Measurements from ENCODE around the gene PSMD8. TPM values are rescaled to one million over a fixed set of nuclear protein-coding genes. Genes with fewer than 3 reads are reported as not detected.
"Not testable (repeated sequence)": the region's sequence is repeated elsewhere in the genome, so short reads cannot be mapped to it uniquely, and the experiment has no call there.

The PSMD8 gene
- 100 to 1,000 TPM; 129 to 136 TPM for total RNA-seq
- long read RNA-seq, transcript PSMD8-208 (6 exons, 771 nt): minor isoform, 7 of 235 reads
- long read RNA-seq, transcript PSMD8-201 (7 exons, 1,553 nt): major isoform, 204 of 235 reads
- long read RNA-seq, partial matches to known transcripts: 19 of 235 reads
- long read RNA-seq, other reads (novel, unspliced or antisense): 5 of 235 reads

GRCh38 chr19:38374332-38375097 is at the start of gene PSMD8:
Gene PSMD8 (plus strand): TSS chr19:38374571. CDS start chr19:38374602, 31 bp downstream.
- intact Hi-C loops (cut with DNase I, micrococcal nuclease): no loop called here
- ATAC-seq: peak; percentile 96
- peak; percentile 99 to 100 for DNase-seq

- intact Hi-C loops (cut with DNase I, micrococcal nuclease): loop anchor here (5.0 to 10.0 kb wide), 2 partner anchors 72 to 84 kb away; partner anchors contain the start of gene PPP1R14A (in 1 of the 2)
- DNase-seq (no peak), ATAC-seq (no peak)
Observed at GRCh38 chr19:38326591-38326990, 47.8 kb upstream of the PSMD8 start.

DNA sequence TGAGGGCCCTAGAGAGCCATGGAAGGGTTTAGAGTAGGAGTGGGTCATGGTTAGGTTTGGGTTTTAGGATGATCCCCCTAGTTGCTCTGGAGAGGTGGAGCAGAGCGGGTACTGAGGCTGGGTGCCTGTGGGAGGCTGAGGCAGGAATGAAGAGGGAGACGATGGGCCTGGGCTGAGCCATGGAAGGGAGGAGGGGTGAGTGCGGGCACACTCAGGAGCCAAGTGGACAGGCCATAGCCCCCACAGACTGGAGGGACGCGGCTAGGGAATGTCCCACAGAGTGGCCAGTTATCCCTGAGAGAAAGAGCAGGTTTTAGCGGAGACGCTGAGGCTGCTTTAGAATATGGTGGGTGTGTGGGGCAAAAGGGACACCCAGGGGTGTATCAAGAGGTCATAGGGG is 44.7 kb upstream of the PSMD8 start:
- ATAC-seq (peak; percentile 13), DNase-seq (no peak)
- intact Hi-C loops (cut with DNase I, micrococcal nuclease): loop anchor here (5.0 to 10.0 kb wide), 2 partner anchors 75 to 87 kb away; partner anchors contain the start of gene PPP1R14A (in 1 of the 2)

GRCh38 chr19:38331728-38332127 is 42.6 kb upstream of the PSMD8 start:
- intact Hi-C loops (cut with DNase I, micrococcal nuclease): no loop called here
- ATAC-seq (no peak), DNase-seq (no peak)

DNA sequence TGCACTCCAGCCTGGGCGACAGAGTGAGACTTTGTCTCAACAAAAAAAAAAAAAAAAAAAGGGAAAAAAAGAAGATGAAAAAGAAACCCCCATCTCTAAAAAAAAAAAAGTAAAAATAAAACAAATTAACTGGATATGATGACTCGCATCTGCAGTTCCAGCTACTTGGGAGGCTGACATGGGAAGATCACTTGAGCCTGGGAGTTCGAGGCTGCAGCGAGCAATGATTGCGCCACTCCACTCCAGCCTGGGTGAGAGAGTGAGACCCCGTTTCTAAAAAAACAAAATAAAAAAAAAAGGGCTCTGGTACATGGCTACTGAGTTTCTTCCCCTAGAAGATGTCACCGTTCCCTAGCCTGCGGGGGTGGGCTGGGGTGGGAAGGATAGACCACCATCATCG is 41.1 kb upstream of the PSMD8 start:
- DNase-seq: no peak
- intact Hi-C loops (cut with DNase I, micrococcal nuclease): no loop called here
- no peak for ATAC-seq

- peak; percentile 97 to 99 for DNase-seq
- intact Hi-C loops (cut with DNase I, micrococcal nuclease): no loop called here
- ATAC-seq: peak; percentile 80
Observed at GRCh38 chr19:38335949-38336637, 38.3 kb upstream of the PSMD8 start.

- DNase-seq (peak; percentile 98 to 99), ATAC-seq (peak; percentile 76)
- intact Hi-C loops (cut with DNase I, micrococcal nuclease): no loop called here
Observed at GRCh38 chr19:38336638-38337359, 37.6 kb upstream of the PSMD8 start.

- DNase-seq (no peak), ATAC-seq (no peak)
- intact Hi-C loops (cut with DNase I, micrococcal nuclease): no loop called here
Observed at GRCh38 chr19:38337360-38337653, 37.1 kb upstream of the PSMD8 start.

DNA sequence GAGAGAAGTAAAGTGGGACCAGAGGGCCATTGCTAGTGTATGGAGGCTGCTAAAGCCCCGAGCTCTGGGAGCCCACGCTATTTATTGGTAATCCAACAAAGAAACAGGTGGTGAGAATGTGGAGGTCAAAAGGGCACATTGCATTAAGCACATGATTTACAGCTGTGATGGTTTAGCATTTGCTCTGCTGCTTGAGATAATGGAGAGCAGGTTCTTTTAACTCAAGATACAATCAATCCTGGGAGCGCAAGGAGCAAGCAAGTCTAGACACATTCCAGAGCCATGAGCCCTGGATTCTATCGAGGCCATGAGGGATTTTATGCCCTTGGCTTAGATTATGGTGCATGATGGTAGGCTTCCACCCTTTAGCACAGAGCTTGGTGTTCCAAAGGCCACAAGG is 35.4 kb upstream of the PSMD8 start:
- intact Hi-C loops (cut with DNase I, micrococcal nuclease): not testable (repeated sequence)

DNA sequence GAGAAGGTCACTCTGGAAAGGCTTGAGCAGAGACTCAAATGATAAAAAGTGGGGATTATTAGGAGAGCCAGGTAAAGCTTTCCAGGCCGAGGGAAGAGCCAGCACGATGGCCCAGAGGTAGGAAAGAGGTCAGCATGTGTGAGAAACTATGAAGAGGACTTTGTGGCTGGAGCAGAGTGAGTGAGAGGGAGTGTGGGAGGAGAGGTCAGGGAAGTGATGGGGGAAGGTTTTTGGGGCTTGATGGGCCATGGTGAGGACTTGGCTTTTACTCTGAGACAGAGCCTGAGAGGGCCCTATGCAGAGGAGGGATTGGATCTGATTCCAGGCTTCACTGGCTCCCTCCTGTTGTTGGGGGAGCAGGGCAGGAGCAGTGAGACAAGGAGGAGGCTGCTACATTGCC is 33.4 kb upstream of the PSMD8 start:
- intact Hi-C loops (cut with DNase I, micrococcal nuclease): no loop called here

More for the DNA sequence above, 35.4 kb upstream of the PSMD8 start:
- ATAC-seq, DNase-seq: not testable (repeated sequence)

GRCh38 chr19:38346837-38347236 is 27.5 kb upstream of the PSMD8 start:
- no peak for ATAC-seq
- intact Hi-C loops (cut with DNase I, micrococcal nuclease): no loop called here
- no peak for DNase-seq

More for the DNA sequence above, 33.4 kb upstream of the PSMD8 start:
- DNase-seq: no peak
- ATAC-seq: no peak

GRCh38 chr19:38350883-38351282 is 23.5 kb upstream of the PSMD8 start:
- no peak for DNase-seq
- ATAC-seq: no peak

DNA sequence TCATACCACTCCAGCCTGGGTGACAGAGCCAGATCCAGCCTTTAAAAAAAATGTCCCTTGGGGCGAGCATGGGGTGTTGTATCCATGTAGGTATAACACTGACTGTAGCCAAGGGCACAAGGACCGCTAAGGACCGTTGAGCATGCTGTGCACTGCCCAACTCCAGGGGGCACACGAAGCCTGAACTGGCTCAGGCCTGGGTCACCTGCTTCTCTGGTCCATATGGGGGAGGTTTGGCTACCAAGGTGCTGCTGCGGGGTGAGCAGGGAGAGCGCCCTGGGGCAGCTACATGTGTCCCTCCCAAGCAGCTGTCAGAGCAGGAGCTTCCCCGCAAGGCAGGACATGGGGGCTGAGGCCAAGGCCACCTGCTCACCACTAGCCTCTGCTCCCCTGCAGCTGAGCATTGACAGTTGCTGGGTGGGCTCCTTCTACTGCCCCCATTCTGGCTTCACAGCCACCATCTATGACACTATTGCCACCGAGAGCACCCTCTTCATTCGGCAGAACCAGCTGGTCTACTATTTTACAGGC is 22.4 kb upstream of the PSMD8 start:
- ATAC-seq (peak; percentile 17), DNase-seq (no peak)
- intact Hi-C loops (cut with DNase I, micrococcal nuclease): no loop called here

More at GRCh38 chr19:38350883-38351282, 23.5 kb upstream of the PSMD8 start:
- intact Hi-C loops (cut with DNase I, micrococcal nuclease): no loop called here

DNA sequence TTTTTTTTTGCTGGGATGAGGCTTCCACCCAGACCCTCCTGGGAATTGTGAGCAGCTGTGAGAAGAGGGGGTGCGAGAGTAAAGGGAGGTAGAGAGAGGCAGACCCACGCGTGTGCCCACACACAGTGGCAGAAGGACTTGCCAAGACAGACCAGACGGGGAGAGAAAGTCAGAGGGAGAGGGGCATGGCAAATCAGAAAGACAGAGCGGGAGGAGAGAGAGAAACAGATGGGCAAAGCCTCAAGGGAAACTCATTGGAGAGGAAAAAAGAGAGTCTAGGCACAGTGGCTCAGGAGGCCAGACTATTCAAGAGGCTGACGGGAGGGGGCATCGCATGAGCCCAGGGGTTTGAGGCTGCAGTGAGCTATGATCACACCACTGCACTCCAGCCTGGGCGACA is 21.8 kb upstream of the PSMD8 start:
- ATAC-seq: no peak

DNA sequence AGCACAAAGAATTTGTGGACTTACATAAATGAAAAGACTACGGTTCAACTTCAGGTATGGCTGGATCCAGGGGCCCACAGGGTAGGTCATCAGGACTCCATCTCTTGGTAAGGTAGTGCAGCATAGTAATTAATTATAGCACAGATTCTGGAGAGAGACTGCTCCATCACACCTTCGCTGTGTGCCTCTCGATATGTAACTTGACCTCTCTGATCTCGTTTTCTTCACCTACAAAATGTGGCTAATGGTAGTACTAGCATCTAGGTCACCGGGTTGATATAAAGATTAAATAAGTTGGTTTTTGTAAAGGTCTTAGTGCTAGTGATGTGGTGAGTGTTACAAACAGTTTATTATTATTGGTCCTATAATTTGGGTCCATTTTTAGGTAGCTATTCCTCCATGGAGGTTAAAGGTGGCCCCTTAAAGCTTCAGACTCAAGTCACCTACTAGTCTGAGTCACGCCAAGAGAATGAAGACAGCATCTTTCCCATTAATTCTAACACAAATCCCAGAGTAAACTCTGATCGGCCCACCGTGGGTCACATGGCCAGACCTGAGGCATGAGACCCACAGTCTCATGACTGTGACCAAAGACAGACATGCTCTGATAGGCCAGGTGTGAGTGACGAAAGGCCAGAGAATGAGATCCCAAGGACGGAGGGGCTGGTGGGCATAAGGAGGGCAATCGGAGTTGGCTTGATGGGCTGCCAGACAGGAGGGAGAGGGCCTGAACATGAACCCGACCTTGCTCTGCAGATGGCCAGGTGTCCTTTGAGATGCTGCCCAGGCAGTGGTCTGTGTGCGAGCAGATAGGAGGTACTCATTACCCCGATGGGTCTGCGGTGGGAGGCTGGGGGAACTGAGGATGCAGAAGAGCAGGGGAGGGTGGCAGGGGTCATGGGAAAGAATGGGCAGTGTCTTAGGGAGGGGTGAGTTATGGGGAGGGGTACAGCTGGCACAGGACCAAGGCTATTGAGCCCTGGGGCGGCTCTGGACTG is 18.3 kb upstream of the PSMD8 start:
- DNase-seq (no peak), ATAC-seq (no peak)
- intact Hi-C loops (cut with DNase I, micrococcal nuclease): no loop called here

More for the DNA sequence above, 21.8 kb upstream of the PSMD8 start:
- DNase-seq: no peak
- intact Hi-C loops (cut with DNase I, micrococcal nuclease): no loop called here

DNA sequence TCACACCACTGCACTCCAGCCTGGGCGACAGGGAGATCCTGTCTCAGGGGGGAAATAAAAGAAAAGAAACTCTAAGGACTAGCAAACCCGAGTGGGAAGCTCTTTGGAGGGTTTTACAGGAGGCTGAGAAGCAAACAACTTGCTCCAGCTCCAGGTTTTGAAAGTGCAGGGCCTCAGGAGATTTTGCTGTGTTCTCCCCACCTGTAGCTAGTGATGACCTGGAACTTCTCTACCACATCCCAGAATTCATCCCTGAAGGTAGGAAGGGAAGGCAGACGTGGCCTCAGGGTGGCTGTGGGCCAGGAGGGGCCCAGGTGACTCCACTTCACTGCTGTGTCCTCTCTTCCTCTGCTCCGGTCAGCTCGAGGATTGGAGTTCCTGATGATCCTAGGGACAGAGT is 16.3 kb upstream of the PSMD8 start:
- no peak for DNase-seq
- no peak for ATAC-seq
- intact Hi-C loops (cut with DNase I, micrococcal nuclease): no loop called here

DNA sequence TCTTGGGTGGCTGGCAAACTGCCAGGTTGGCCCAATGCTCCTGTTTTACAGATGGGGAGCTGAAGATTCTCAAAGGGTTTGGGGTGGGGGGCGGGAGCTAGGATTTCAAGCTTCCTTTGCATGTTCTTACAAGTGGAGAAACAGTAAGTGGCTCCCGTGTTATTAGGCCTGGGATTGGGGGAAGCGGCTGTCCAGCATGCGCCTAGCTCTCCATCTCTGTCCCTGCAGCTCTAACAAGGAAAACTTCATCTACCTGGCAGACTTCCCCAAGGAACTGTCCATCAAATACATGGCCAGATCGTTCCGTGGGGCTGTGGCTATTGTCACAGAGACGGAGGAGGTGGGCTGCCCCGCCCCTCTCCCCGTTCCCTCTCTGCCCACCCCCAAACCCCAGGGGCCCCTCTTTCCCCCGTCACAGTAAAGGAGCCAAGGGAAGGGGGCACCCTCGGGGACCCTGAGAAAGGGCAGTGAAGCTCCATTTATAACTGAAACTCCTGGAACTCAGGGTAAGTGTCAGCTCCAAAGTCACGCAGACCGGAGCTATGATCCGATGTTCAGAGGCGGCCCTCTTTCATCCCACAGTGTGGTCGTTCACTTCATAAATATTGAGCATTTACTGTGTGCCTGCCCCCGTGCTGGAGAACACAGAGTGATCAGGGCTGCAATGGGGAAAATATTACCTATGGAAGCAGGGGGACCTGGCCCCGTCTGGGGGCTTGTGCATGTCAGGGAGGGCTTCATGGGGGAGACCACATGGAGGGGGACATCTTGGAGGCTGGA is 14.9 kb upstream of the PSMD8 start:
- intact Hi-C loops (cut with DNase I, micrococcal nuclease): no loop called here
- ATAC-seq (no peak), DNase-seq (no peak)

Measured in left colon (tissue), 2 donors.